ENCODE data around the gene TMEM40.
"Not testable (repeated sequence)": the region's sequence is repeated elsewhere in the genome, so short reads cannot be mapped to it uniquely, and the experiment has no call there.

The TMEM40 gene

GRCh38 chr3:12730506-12731242 is 28.4 kb downstream of the TMEM40 start:
- peaks cover 3% of the 10 kb centered on the region; the same call in 1 of the 2 replicates for H3K9me3 ChIP-seq (ENCODE audit: control insufficient read depth, insufficient read depth, low read depth, low read length)
- no peak overlapping the region for H3K9ac ChIP-seq (ENCODE audit: low read length)
- H3K4me3 ChIP-seq (ENCODE audit: low read depth, low read length) = no peak overlapping the region
- no peaks in the 10 kb centered on the region for H3K4me1 ChIP-seq (ENCODE audit: control insufficient read depth, insufficient read depth, low read length)
- H3K27ac ChIP-seq (ENCODE audit: low read depth, low read length) = no peak overlapping the region
- no peaks in the 10 kb centered on the region for H3K27me3 ChIP-seq (ENCODE audit: control insufficient read depth, insufficient read depth, low read length)
- no peaks in the 10 kb centered on the region for H3K36me3 ChIP-seq (ENCODE audit: control insufficient read depth, insufficient read depth, low read length)

GRCh38 chr3:12729051-12729651 is 29.9 kb downstream of the TMEM40 start:
- H3K9ac ChIP-seq (ENCODE audit: low read length) = no peak overlapping the region
- peaks cover 3% of the 10 kb centered on the region; the same call in 1 of the 2 replicates for H3K9me3 ChIP-seq (ENCODE audit: control insufficient read depth, insufficient read depth, low read depth, low read length)
- no peaks in the 10 kb centered on the region for H3K36me3 ChIP-seq (ENCODE audit: control insufficient read depth, insufficient read depth, low read length)
- no peak overlapping the region for H3K4me3 ChIP-seq (ENCODE audit: low read depth, low read length)
- H3K4me1 ChIP-seq (ENCODE audit: control insufficient read depth, insufficient read depth, low read length) = no peaks in the 10 kb centered on the region
- H3K27ac ChIP-seq (ENCODE audit: low read depth, low read length) = no peak overlapping the region
- no peaks in the 10 kb centered on the region for H3K27me3 ChIP-seq (ENCODE audit: control insufficient read depth, insufficient read depth, low read length)

GRCh38 chr3:12727937-12728336 is 31.1 kb downstream of the TMEM40 start:
- Histone ChIP-seq H3K9ac (ENCODE audit: low read length) (no peak overlapping the region), H3K27me3 (ENCODE audit: control insufficient read depth, insufficient read depth, low read length) (no peaks in the 10 kb centered on the region), H3K4me1 (ENCODE audit: control insufficient read depth, insufficient read depth, low read length) (no peaks in the 10 kb centered on the region), H3K36me3 (ENCODE audit: control insufficient read depth, insufficient read depth, low read length) (no peaks in the 10 kb centered on the region), H3K4me3 (ENCODE audit: low read depth, low read length) (no peak overlapping the region), H3K9me3 (ENCODE audit: control insufficient read depth, insufficient read depth, low read depth, low read length) (peaks cover 3% of the 10 kb centered on the region; the same call in 1 of the 2 replicates), H3K27ac (ENCODE audit: low read depth, low read length) (no peak overlapping the region)

GRCh38 chr3:12727481-12727880 is 31.6 kb downstream of the TMEM40 start:
- Histone ChIP-seq H3K4me3 (ENCODE audit: low read depth, low read length) (no peak overlapping the region), H3K27ac (ENCODE audit: low read depth, low read length) (no peak overlapping the region), H3K36me3 (ENCODE audit: control insufficient read depth, insufficient read depth, low read length) (no peaks in the 10 kb centered on the region), H3K9me3 (ENCODE audit: control insufficient read depth, insufficient read depth, low read depth, low read length) (peaks cover 3% of the 10 kb centered on the region; the same call in 1 of the 2 replicates), H3K4me1 (ENCODE audit: control insufficient read depth, insufficient read depth, low read length) (no peaks in the 10 kb centered on the region), H3K27me3 (ENCODE audit: control insufficient read depth, insufficient read depth, low read length) (no peaks in the 10 kb centered on the region), H3K9ac (ENCODE audit: low read length) (no peak overlapping the region)

GRCh38 chr3:12725436-12725835 is 33.6 kb downstream of the TMEM40 start:
- H3K4me3 ChIP-seq (ENCODE audit: low read depth, low read length) = no peak overlapping the region
- H3K9me3 ChIP-seq (ENCODE audit: control insufficient read depth, insufficient read depth, low read depth, low read length) = no peaks in the 10 kb centered on the region; the same call in 1 of the 2 replicates
- H3K4me1 ChIP-seq (ENCODE audit: control insufficient read depth, insufficient read depth, low read length) = no peaks in the 10 kb centered on the region
- no peak overlapping the region for H3K9ac ChIP-seq (ENCODE audit: low read length)
- H3K27ac ChIP-seq (ENCODE audit: low read depth, low read length) = no peak overlapping the region
- H3K27me3 ChIP-seq (ENCODE audit: control insufficient read depth, insufficient read depth, low read length) = no peaks in the 10 kb centered on the region
- no peaks in the 10 kb centered on the region for H3K36me3 ChIP-seq (ENCODE audit: control insufficient read depth, insufficient read depth, low read length)

GRCh38 chr3:12724794-12725193 is 34.3 kb downstream of the TMEM40 start:
- H3K4me3 ChIP-seq (ENCODE audit: low read depth, low read length) = no peak overlapping the region
- no peaks in the 10 kb centered on the region; the same call in 1 of the 2 replicates for H3K9me3 ChIP-seq (ENCODE audit: control insufficient read depth, insufficient read depth, low read depth, low read length)
- H3K9ac ChIP-seq (ENCODE audit: low read length) = no peak overlapping the region
- no peak overlapping the region for H3K27ac ChIP-seq (ENCODE audit: low read depth, low read length)
- no peaks in the 10 kb centered on the region for H3K27me3 ChIP-seq (ENCODE audit: control insufficient read depth, insufficient read depth, low read length)
- H3K36me3 ChIP-seq (ENCODE audit: control insufficient read depth, insufficient read depth, low read length) = no peaks in the 10 kb centered on the region
- peaks cover under 1% of the 10 kb centered on the region; the same call in 1 of the 2 replicates for H3K4me1 ChIP-seq (ENCODE audit: control insufficient read depth, insufficient read depth, low read length)

GRCh38 chr3:12723362-12723761 is 35.7 kb downstream of the TMEM40 start:
- not testable (repeated sequence) for H3K27ac ChIP-seq (ENCODE audit: low read depth, low read length); H3K9ac ChIP-seq (ENCODE audit: low read length); H3K9me3 ChIP-seq (ENCODE audit: control insufficient read depth, insufficient read depth, low read depth, low read length); H3K36me3 ChIP-seq (ENCODE audit: control insufficient read depth, insufficient read depth, low read length); H3K4me3 ChIP-seq (ENCODE audit: low read depth, low read length); H3K4me1 ChIP-seq (ENCODE audit: control insufficient read depth, insufficient read depth, low read length); H3K27me3 ChIP-seq (ENCODE audit: control insufficient read depth, insufficient read depth, low read length)

GRCh38 chr3:12722226-12722625 is 36.8 kb downstream of the TMEM40 start:
- Histone ChIP-seq H3K27me3 (ENCODE audit: control insufficient read depth, insufficient read depth, low read length) (no peaks in the 10 kb centered on the region), H3K9ac (ENCODE audit: low read length) (no peak overlapping the region), H3K4me3 (ENCODE audit: low read depth, low read length) (no peak overlapping the region), H3K4me1 (ENCODE audit: control insufficient read depth, insufficient read depth, low read length) (peaks cover 3% of the 10 kb centered on the region; the same call in 1 of the 2 replicates), H3K9me3 (ENCODE audit: control insufficient read depth, insufficient read depth, low read depth, low read length) (no peaks in the 10 kb centered on the region; the same call in 1 of the 2 replicates), H3K27ac (ENCODE audit: low read depth, low read length) (no peak overlapping the region), H3K36me3 (ENCODE audit: control insufficient read depth, insufficient read depth, low read length) (no peaks in the 10 kb centered on the region)

- Histone ChIP-seq H3K27ac (ENCODE audit: low read depth, low read length) (no peak overlapping the region), H3K9ac (ENCODE audit: low read length) (no peak overlapping the region), H3K27me3 (ENCODE audit: control insufficient read depth, insufficient read depth, low read length) (no peaks in the 10 kb centered on the region), H3K4me3 (ENCODE audit: low read depth, low read length) (no peak overlapping the region), H3K9me3 (ENCODE audit: control insufficient read depth, insufficient read depth, low read depth, low read length) (no peaks in the 10 kb centered on the region; the same call in 1 of the 2 replicates), H3K4me1 (ENCODE audit: control insufficient read depth, insufficient read depth, low read length) (peaks cover 3% of the 10 kb centered on the region; the same call in 1 of the 2 replicates), H3K36me3 (ENCODE audit: control insufficient read depth, insufficient read depth, low read length) (no peaks in the 10 kb centered on the region)
Observed at GRCh38 chr3:12719984-12720898, 38.8 kb downstream of the TMEM40 start.

- Histone ChIP-seq H3K9ac (ENCODE audit: low read length) (no peak overlapping the region), H3K27ac (ENCODE audit: low read depth, low read length) (no peak overlapping the region), H3K27me3 (ENCODE audit: control insufficient read depth, insufficient read depth, low read length) (no peaks in the 10 kb centered on the region), H3K4me3 (ENCODE audit: low read depth, low read length) (no peak overlapping the region), H3K4me1 (ENCODE audit: control insufficient read depth, insufficient read depth, low read length) (peaks cover 3% of the 10 kb centered on the region; the same call in 1 of the 2 replicates), H3K36me3 (ENCODE audit: control insufficient read depth, insufficient read depth, low read length) (no peaks in the 10 kb centered on the region), H3K9me3 (ENCODE audit: control insufficient read depth, insufficient read depth, low read depth, low read length) (no peaks in the 10 kb centered on the region; the same call in 1 of the 2 replicates)
Observed at GRCh38 chr3:12719541-12719940, 39.5 kb downstream of the TMEM40 start.

Data from HUES6 (cell line).